HUES6 (cell line): Measurements from ENCODE around the gene TYROBP.

Experiments
- H3K27ac ChIP-seq: 2 replicates; pipeline ENCODE4 v1.7.0; 2013; ENCODE audit warnings: low read depth, mild to moderate bottlenecking, low read length, inconsistent platforms
- H3K27me3 ChIP-seq: 2 replicates; pipeline ENCODE4 v1.6.1; 2013; ENCODE audit warnings: low read length; ENCODE audit not compliant: control insufficient read depth, insufficient read depth
- H3K36me3 ChIP-seq: 2 replicates; pipeline ENCODE4 v1.6.1; 2013; ENCODE audit warnings: low read length; ENCODE audit not compliant: control insufficient read depth, insufficient read depth
- H3K4me1 ChIP-seq: 2 replicates; pipeline ENCODE4 v1.6.1; 2013; ENCODE audit warnings: low read length; ENCODE audit not compliant: control insufficient read depth, insufficient read depth
- H3K4me3 ChIP-seq: 2 replicates; pipeline ENCODE4 v1.5.1; 2013; ENCODE audit warnings: low read depth, low read length
- H3K9ac ChIP-seq: one replicate; pipeline ENCODE4 v1.6.1; 2013; ENCODE audit warnings: mild to moderate bottlenecking, low read length
- H3K9me3 ChIP-seq: 2 replicates; pipeline ENCODE4 v1.6.1; 2013; ENCODE audit warnings: low read depth, low read length; ENCODE audit not compliant: control insufficient read depth, insufficient read depth

The TYROBP gene

GRCh38 chr19:35940078-35940775 lies 32.1 kb upstream of the TYROBP start:
- Histone ChIP-seq H3K9ac (no peak overlapping the region), H3K9me3 (no peaks in the 10 kb centered on the region), H3K4me3 (no peak overlapping the region), H3K27me3 (no peaks in the 10 kb centered on the region), H3K4me1 (peaks cover 17% of the 10 kb centered on the region), H3K36me3 (peaks cover 27% of the 10 kb centered on the region; the same call in 1 of the 2 replicates), H3K27ac (no peak overlapping the region)

- Histone ChIP-seq H3K9ac (no peak overlapping the region), H3K9me3 (no peaks in the 10 kb centered on the region), H3K4me3 (no peak overlapping the region), H3K27me3 (no peaks in the 10 kb centered on the region), H3K36me3 (peaks cover 26% of the 10 kb centered on the region; the same call in 1 of the 2 replicates), H3K4me1 (peaks cover 17% of the 10 kb centered on the region), H3K27ac (no peak overlapping the region)
Measured at GRCh38 chr19:35939307-35940077, 31.4 kb upstream of the TYROBP start.

- H3K27me3 ChIP-seq, result no peaks in the 10 kb centered on the region
- H3K4me1 ChIP-seq, result peaks cover 17% of the 10 kb centered on the region
- H3K27ac ChIP-seq, result no peak overlapping the region
- H3K9me3 ChIP-seq, result no peaks in the 10 kb centered on the region
- H3K36me3 ChIP-seq, result peaks cover 24% of the 10 kb centered on the region; the same call in 1 of the 2 replicates
- no peak overlapping the region for H3K9ac ChIP-seq
- peak overlapping the region; percentile 64 for H3K4me3 ChIP-seq
Measured at GRCh38 chr19:35938282-35939224, 30.5 kb upstream of the TYROBP start.

GRCh38 chr19:35937345-35938281 lies 29.5 kb upstream of the TYROBP start:
- Histone ChIP-seq H3K36me3 (peaks cover 24% of the 10 kb centered on the region; the same call in 1 of the 2 replicates), H3K27me3 (no peaks in the 10 kb centered on the region), H3K9me3 (no peaks in the 10 kb centered on the region), H3K4me3 (peak overlapping the region; percentile 64), H3K27ac (no peak overlapping the region), H3K9ac (no peak overlapping the region), H3K4me1 (peaks cover 17% of the 10 kb centered on the region)

GRCh38 chr19:35936738-35937268 lies 28.7 kb upstream of the TYROBP start:
- H3K27me3 ChIP-seq, result no peaks in the 10 kb centered on the region
- no peak overlapping the region for H3K27ac ChIP-seq
- H3K9me3 ChIP-seq, result no peaks in the 10 kb centered on the region
- peaks cover 17% of the 10 kb centered on the region for H3K4me1 ChIP-seq
- H3K4me3 ChIP-seq, result peak overlapping the region; percentile 64
- H3K36me3 ChIP-seq, result peaks cover 19% of the 10 kb centered on the region; the same call in 1 of the 2 replicates
- H3K9ac ChIP-seq, result peak overlapping the region; percentile 29

GRCh38 chr19:35935911-35936737 lies 28.0 kb upstream of the TYROBP start, which contains the start of gene LRFN3:
LRFN3 (plus strand) TSS chr19:35936374; CDS start chr19:35939426, 3,052 bp downstream.
- Histone ChIP-seq H3K27me3 (no peaks in the 10 kb centered on the region), H3K4me3 (peak within 1 kb of the TSS; percentile 64), H3K27ac (no peak within 1 kb of the TSS), H3K4me1 (peaks cover 17% of the 10 kb centered on the region), H3K36me3 (peaks cover 19% of the 10 kb centered on the region; the same call in 1 of the 2 replicates), H3K9me3 (no peaks in the 10 kb centered on the region), H3K9ac (peak within 1 kb of the TSS; percentile 52)

- no peaks in the 10 kb centered on the region for H3K27me3 ChIP-seq
- H3K9ac ChIP-seq, result no peak overlapping the region
- no peaks in the 10 kb centered on the region for H3K9me3 ChIP-seq
- H3K4me1 ChIP-seq, result peaks cover 12% of the 10 kb centered on the region
- H3K4me3 ChIP-seq, result peak overlapping the region; percentile 43
- no peak overlapping the region for H3K27ac ChIP-seq
- H3K36me3 ChIP-seq, result no peaks in the 10 kb centered on the region
Measured at GRCh38 chr19:35932291-35932936, 24.3 kb upstream of the TYROBP start.

GRCh38 chr19:35931874-35932202 lies 23.7 kb upstream of the TYROBP start:
- H3K9ac ChIP-seq, result peak overlapping the region; percentile 10
- peak overlapping the region; percentile 43 for H3K4me3 ChIP-seq
- H3K9me3 ChIP-seq, result no peaks in the 10 kb centered on the region
- H3K27me3 ChIP-seq, result no peaks in the 10 kb centered on the region
- peaks cover 6% of the 10 kb centered on the region for H3K4me1 ChIP-seq
- H3K27ac ChIP-seq, result no peak overlapping the region
- H3K36me3 ChIP-seq, result no peaks in the 10 kb centered on the region
